OCI-LY7 (cell line): ENCODE results near the gene GNB1L. TPM values are rescaled to one million over a fixed set of nuclear protein-coding genes. Genes with fewer than 3 reads are reported as not detected.

Experiments
- BruUV-seq: library from RNA; stranded (reverse); fragments of 400-500 nt; replicated peaks from 2 replicates; lab custom pipeline; 2021; lab: Mats Ljungman, UMichigan
- CTCF ChIA-PET: fragments of 300-600 bp; sonication (Branson Sonifier 250); formaldehyde crosslinking; loops from one replicate; lab custom pipeline; 2022; ENCODE audit warnings: antibody characterized with exemption; ENCODE audit not compliant: unreplicated experiment; lab: Charles Lee
- POLR2A ChIA-PET: fragments of 300-600 bp; sonication (Branson Sonifier 250); formaldehyde crosslinking; loops from one replicate; lab custom pipeline; 2022; ENCODE audit warnings: antibody characterized with exemption; lab: Charles Lee
- DNase-seq: peaks from one replicate; pipeline ENCODE4 v3.0.0-alpha.2; 2015; ENCODE audit warnings: low spot score
- H2AFZ ChIP-seq: fragments of 200-600 bp; sonication (generic), shearing (Covaris generic); 2 replicates; pipeline ENCODE4 v1.6.1; 2014; ENCODE audit warnings: mild to moderate bottlenecking, antibody characterized with exemption, low read length, moderate library complexity
- H3K27ac ChIP-seq: fragments of 200-600 bp; sonication (generic); 2 replicates; pipeline ENCODE4 v1.5.1; 2014; ENCODE audit warnings: mixed run types, low read depth, mild to moderate bottlenecking, moderate library complexity, low read length, inconsistent platforms; ENCODE audit not compliant: poor library complexity, severe bottlenecking
- H3K36me3 ChIP-seq: fragments of 200-600 bp; sonication (generic); 2 replicates; pipeline ENCODE4 v1.6.1; 2014; ENCODE audit warnings: mild to moderate bottlenecking, antibody characterized with exemption, low read length, moderate library complexity, mixed read lengths; ENCODE audit not compliant: insufficient read depth
- H3K4me1 ChIP-seq: fragments of 200-600 bp; sonication (generic); 2 replicates; pipeline ENCODE4 v1.5.1; 2014; ENCODE audit warnings: mild to moderate bottlenecking, low read length; ENCODE audit not compliant: insufficient read depth, poor library complexity, severe bottlenecking
- H3K4me2 ChIP-seq: fragments of 200-600 bp; sonication (generic); 2 replicates; pipeline ENCODE4 v1.6.1; 2014; ENCODE audit warnings: mild to moderate bottlenecking, low read length
- H3K4me3 ChIP-seq: fragments of 200-600 bp; sonication (generic); 2 replicates; pipeline ENCODE4 v1.5.1; 2014; ENCODE audit warnings: mild to moderate bottlenecking, low read depth, low read length; ENCODE audit not compliant: poor library complexity, severe bottlenecking
- H3K79me2 ChIP-seq: fragments of 200-600 bp; sonication (generic); 2 replicates; pipeline ENCODE4 v1.6.1; 2016; ENCODE audit warnings: low read depth, mild to moderate bottlenecking, low read length, moderate library complexity, mixed read lengths; ENCODE audit not compliant: insufficient read depth
- H3K9me2 ChIP-seq: fragments of 200-600 bp; sonication (generic); 2 replicates; pipeline ENCODE4 v1.6.1; 2016; ENCODE audit warnings: mild to moderate bottlenecking, low read length, mixed read lengths; ENCODE audit not compliant: insufficient read depth
- H3K9me3 ChIP-seq: fragments of 200-600 bp; sonication (generic); 2 replicates; pipeline ENCODE4 v1.6.1; 2014; ENCODE audit warnings: mild to moderate bottlenecking, mixed run types, low read length, mixed read lengths
- H4K20me1 ChIP-seq: fragments of 200-600 bp; sonication (generic); 2 replicates; pipeline ENCODE4 v1.6.1; 2014; ENCODE audit warnings: mild to moderate bottlenecking, antibody characterized with exemption, low read length, moderate library complexity, mixed read lengths; ENCODE audit not compliant: insufficient read depth
- EZH2phosphoT487 ChIP-seq: fragments of 200-600 bp; sonication (generic); IDR thresholded peaks from 2 replicates; pipeline ENCODE4 v1.6.1; 2018; ENCODE audit warnings: low read depth, borderline replicate concordance, mild to moderate bottlenecking, mixed run types, antibody characterized with exemption, low read length, moderate library complexity, mixed read lengths
- intact Hi-C: fragments of 100-400 bp; cut with micrococcal nuclease; formaldehyde crosslinking; loops from one replicate; pipeline ENCODE4 v1.10.0; 2022; ENCODE audit not compliant: unreplicated experiment
- total RNA-seq, 2 experiments: library from RNA; depleted of rRNA in 1 of 2; stranded (reverse); fragments of >200 nt in 1 of 2; shearing (Covaris generic) in 1 of 2; gene quantifications; 2 replicates each; pipeline ENCODE4 v1.2.3, GENCODE V29; 2014 to 2022
- TF ChIP-seq, protein P1 (sequence below): fragments of 200-600 bp; sonication (generic); conservative IDR thresholded peaks from 2 replicates; pipeline ENCODE4 v1.5.1; 2014; ENCODE audit warnings: mild to moderate bottlenecking, antibody characterized with exemption, low read length, moderate library complexity, mixed read lengths

GNB1L gene
- total RNA-seq, 2 experiments from 2014 or later, result 13.1 to 26.7 TPM

DNA sequence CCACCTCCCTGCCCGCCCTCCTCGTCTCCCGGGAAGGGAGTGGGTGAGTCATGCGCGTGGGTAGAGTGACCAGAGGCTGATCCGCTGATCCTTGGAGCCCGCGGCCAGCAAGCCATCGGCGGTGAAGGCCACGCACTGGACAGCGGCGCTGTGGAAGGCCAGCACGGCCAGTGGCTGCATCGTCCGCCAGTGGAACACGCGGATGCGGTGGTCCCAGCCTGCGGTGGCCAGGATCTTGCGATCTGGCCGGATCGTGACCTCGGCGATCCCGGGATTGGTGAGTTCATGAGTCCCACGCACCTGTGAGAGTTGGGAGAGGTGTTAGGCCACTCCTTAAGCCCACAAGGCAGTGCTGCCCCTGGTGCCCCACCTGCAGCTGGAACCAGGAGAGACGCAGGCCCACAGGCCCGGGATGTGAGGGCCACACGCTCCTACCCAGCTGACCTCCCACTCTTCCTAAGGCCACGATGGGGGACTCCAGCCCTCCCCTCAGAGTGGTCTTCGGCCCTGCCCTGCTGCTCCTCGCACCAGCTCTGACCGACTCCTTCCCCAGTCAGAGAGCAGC is 65.9 kb downstream of the GNB1L start:
- ChIA-PET POLR2A (no interaction called here), CTCF (interaction anchor here (0.7 kb wide), 1 partner anchor 13 kb away, joined by 3 read pairs; no protein-coding TSS in a partner anchor)
- BruUV-seq, result no TSS peak
- intact Hi-C loops, result no loop called here
- H3K9me2 ChIP-seq, result no peaks in the 10 kb centered on the region
- no peak overlapping the region for H3K4me2 ChIP-seq
- no peaks in the 10 kb centered on the region for H3K4me1 ChIP-seq
- no peak overlapping the region for H3K4me3 ChIP-seq
- no peak for TF ChIP-seq EZH2phosphoT487
- TF ChIP-seq, protein P1, sequence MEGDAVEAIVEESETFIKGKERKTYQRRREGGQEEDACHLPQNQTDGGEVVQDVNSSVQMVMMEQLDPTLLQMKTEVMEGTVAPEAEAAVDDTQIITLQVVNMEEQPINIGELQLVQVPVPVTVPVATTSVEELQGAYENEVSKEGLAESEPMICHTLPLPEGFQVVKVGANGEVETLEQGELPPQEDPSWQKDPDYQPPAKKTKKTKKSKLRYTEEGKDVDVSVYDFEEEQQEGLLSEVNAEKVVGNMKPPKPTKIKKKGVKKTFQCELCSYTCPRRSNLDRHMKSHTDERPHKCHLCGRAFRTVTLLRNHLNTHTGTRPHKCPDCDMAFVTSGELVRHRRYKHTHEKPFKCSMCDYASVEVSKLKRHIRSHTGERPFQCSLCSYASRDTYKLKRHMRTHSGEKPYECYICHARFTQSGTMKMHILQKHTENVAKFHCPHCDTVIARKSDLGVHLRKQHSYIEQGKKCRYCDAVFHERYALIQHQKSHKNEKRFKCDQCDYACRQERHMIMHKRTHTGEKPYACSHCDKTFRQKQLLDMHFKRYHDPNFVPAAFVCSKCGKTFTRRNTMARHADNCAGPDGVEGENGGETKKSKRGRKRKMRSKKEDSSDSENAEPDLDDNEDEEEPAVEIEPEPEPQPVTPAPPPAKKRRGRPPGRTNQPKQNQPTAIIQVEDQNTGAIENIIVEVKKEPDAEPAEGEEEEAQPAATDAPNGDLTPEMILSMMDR, result no peak
- H3K27ac ChIP-seq, result no peak overlapping the region
- H3K79me2 ChIP-seq, result no peaks in the 10 kb centered on the region
- no peak overlapping the region for H2AFZ ChIP-seq
- H3K36me3 ChIP-seq, result peaks cover 26% of the 10 kb centered on the region
- no peaks in the 10 kb centered on the region for H3K9me3 ChIP-seq
- no peak for DNase-seq
- H4K20me1 ChIP-seq, result no peaks in the 10 kb centered on the region

DNA sequence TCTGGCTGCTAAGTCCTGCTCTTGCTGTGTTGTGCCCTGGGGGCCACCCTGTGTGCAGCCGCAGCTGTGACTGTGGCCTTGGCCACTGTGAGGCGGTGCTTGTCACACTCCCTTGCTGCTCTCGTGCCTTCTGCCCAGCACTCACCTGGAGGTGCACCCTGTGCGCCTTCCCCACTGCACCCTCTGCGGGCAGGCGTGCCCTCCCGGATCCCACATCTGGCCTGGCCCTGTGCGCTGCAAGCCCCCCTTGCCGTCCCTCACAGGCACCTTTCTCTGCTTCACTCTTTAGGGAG is 66.9 kb downstream of the GNB1L start:
- Histone ChIP-seq H3K4me2 (no peak overlapping the region), H3K79me2 (no peaks in the 10 kb centered on the region), H3K9me2 (no peaks in the 10 kb centered on the region), H3K9me3 (no peaks in the 10 kb centered on the region), H3K4me1 (no peaks in the 10 kb centered on the region), H2AFZ (no peak overlapping the region), H3K4me3 (no peak overlapping the region), H3K27ac (no peak overlapping the region), H3K36me3 (peaks cover 20% of the 10 kb centered on the region), H4K20me1 (no peaks in the 10 kb centered on the region)
- no peak for TF ChIP-seq EZH2phosphoT487
- TF ChIP-seq, protein P1, result no peak
- CTCF ChIA-PET, result interaction anchor here (0.7 kb wide), 1 partner anchor 12 kb away, joined by 3 read pairs; no protein-coding TSS in a partner anchor
- POLR2A ChIA-PET, result no interaction called here
- DNase-seq, result no peak
- no TSS peak for BruUV-seq
- intact Hi-C loops, result no loop called here

DNA sequence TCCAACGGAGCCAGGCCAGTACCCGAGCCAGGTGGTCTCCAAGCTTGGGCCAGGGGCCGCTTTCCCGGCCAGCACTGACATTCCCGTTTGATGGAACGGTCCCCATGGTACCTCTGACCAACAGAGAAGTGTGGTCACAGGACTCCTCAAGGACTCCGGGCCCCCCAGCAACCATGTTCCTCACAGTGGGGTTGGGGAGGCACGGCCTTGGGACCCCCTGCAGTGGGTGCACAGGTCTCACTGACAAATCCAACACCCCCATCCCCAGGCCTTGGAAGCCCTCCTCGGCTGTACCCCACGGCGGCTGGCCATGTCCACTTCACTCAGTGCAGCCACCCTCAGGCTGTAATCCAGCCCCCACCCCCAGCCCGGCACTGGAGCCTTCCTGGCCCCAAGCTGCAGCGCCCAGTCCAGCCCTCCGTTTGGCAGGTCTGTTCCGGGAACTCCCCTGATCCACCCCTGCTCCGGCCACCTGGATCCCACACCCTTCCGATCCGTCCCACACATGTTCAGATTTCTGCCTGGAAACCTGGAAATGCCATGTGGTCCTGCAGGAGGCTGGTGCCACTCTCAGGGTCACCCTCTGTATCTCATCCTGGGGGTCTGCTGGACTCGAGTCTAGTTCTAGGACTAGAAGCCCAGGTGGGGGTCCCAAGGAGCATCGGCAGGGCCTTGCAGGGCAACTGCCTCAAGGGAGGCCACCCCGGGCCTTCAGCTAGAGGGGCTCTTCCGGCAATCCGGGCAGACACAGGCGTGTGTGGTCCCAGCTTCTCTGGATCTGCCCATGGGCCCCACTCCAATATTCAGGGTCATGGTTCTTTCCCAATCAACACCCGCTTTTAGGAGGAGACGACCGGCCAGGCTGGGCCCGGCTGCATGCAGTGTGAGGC is 67.5 kb downstream of the GNB1L start:
- intact Hi-C loops, result no loop called here
- Histone ChIP-seq H3K27ac (no peak overlapping the region), H3K4me1 (no peaks in the 10 kb centered on the region), H3K79me2 (no peaks in the 10 kb centered on the region), H4K20me1 (no peaks in the 10 kb centered on the region), H3K9me3 (0 out of 2 replicates have a peak, but pooled peaks cover 2% of the 10 kb centered on the region), H2AFZ (no peak overlapping the region), H3K4me3 (no peak overlapping the region), H3K4me2 (no peak overlapping the region), H3K36me3 (peaks cover 20% of the 10 kb centered on the region), H3K9me2 (no peaks in the 10 kb centered on the region)
- CTCF ChIA-PET, result no interaction called here
- BruUV-seq, result no TSS peak
- POLR2A ChIA-PET, result interaction anchor here (0.5 kb wide), 1 partner anchor 9 kb away, joined by 5 read pairs; no protein-coding TSS in a partner anchor
- no peak for DNase-seq
- TF ChIP-seq, protein P1, result no peak
- no peak for TF ChIP-seq EZH2phosphoT487
